Measurements from ENCODE around the gene SYTL2. TPM values are rescaled to one million over a fixed set of nuclear protein-coding genes. Genes with fewer than 3 reads are reported as not detected.

The SYTL2 gene
- total and polyA plus RNA-seq, 2 donors (not counting 1 experiment from before 2014, with no cell fraction given): 165 to 387 TPM

GRCh38 chr11:85664615-85665481, 146.1 kb downstream of the SYTL2 start, which contains the start of gene CREBZF:
CREBZF (minus strand) TSS chr11:85665129; CDS start chr11:85664875, 254 bp downstream.
- Histone ChIP-seq H3K9me3 (ENCODE audit: control insufficient read depth, insufficient read depth, low read depth, low read length) (no peaks in the 10 kb centered on the region), H3K27me3 (ENCODE audit: control insufficient read depth, insufficient read depth, low read length) (no peaks in the 10 kb centered on the region), H3K4me1 (ENCODE audit: control insufficient read depth, extremely low read depth, insufficient read depth, low read length) (peaks cover 3% of the 10 kb centered on the region), H4K20me1 (ENCODE audit: control insufficient read depth, extremely low read depth, insufficient read depth, low read length) (peaks cover 6% of the 10 kb centered on the region), H3K4me2 (ENCODE audit: extremely low read depth, insufficient read depth, low read length) (peak within 1 kb of the TSS; percentile 76), H3K36me3 (ENCODE audit: control insufficient read depth, insufficient read depth, low read length) (peaks cover 2% of the 10 kb centered on the region), H3K27ac (ENCODE audit: insufficient read depth, low read length) (peak within 1 kb of the TSS; percentile 97), H3K79me2 (ENCODE audit: control insufficient read depth, insufficient read depth, low read length) (peaks cover 45% of the 10 kb centered on the region), H3K4me3 (replicated peaks in 1 of 4; ENCODE audit: control extremely low read depth in 1 of 4, insufficient read depth in 1 of 4, low read depth in 3 of 4, low read length in 4 of 4) (peak within 1 kb of the TSS; percentile 62 to 96 (median 92)), H3K9ac (ENCODE audit: insufficient read depth, low read length) (peak within 1 kb of the TSS; percentile 99), H2AFZ (ENCODE audit: low read length) (peak within 1 kb of the TSS; percentile 51)
- no peak for TF ChIP-seq EZH2 (IDR thresholded peaks at IDR 0.05; ENCODE audit: low read length, missing control alignments)
- peak in 1 of 2 donors; percentile 1 for TF ChIP-seq CTCF (conservative IDR thresholded peaks at IDR 0.05 in 1 of 2, IDR thresholded peaks at IDR 0.05 in 1 of 2; ENCODE audit: low read depth in 1 of 2, low read length in 2 of 2)
- DNase-seq (ENCODE audit: low read depth in 2 of 2): peak; percentile 91 to 97

- H4K20me1 ChIP-seq (ENCODE audit: control insufficient read depth, extremely low read depth, insufficient read depth, low read length): peaks cover 6% of the 10 kb centered on the region
- peak overlapping the region; percentile 76 for H3K4me2 ChIP-seq (ENCODE audit: extremely low read depth, insufficient read depth, low read length)
- peaks cover 53% of the 10 kb centered on the region for H3K79me2 ChIP-seq (ENCODE audit: control insufficient read depth, insufficient read depth, low read length)
- peaks cover 2% of the 10 kb centered on the region for H3K36me3 ChIP-seq (ENCODE audit: control insufficient read depth, insufficient read depth, low read length)
- DNase-seq (ENCODE audit: low read depth in 2 of 2): peak; percentile 53 to 60
- peak overlapping the region; percentile 97 for H3K27ac ChIP-seq (ENCODE audit: insufficient read depth, low read length)
- peak overlapping the region; percentile 99 for H3K9ac ChIP-seq (ENCODE audit: insufficient read depth, low read length)
- TF ChIP-seq EZH2 (IDR thresholded peaks at IDR 0.05; ENCODE audit: low read length, missing control alignments) (no peak), CTCF (conservative IDR thresholded peaks at IDR 0.05 in 1 of 2, IDR thresholded peaks at IDR 0.05 in 1 of 2; ENCODE audit: low read depth in 1 of 2, low read length in 2 of 2) (peak; percentile 19 to 35)
- H3K4me3 ChIP-seq (replicated peaks in 1 of 4; ENCODE audit: control extremely low read depth in 1 of 4, insufficient read depth in 1 of 4, low read depth in 3 of 4, low read length in 4 of 4): peak overlapping the region; percentile 62 to 96 (median 92)
- H3K4me1 ChIP-seq (ENCODE audit: control insufficient read depth, extremely low read depth, insufficient read depth, low read length): peaks cover 6% of the 10 kb centered on the region
- H3K9me3 ChIP-seq (ENCODE audit: control insufficient read depth, insufficient read depth, low read depth, low read length): no peaks in the 10 kb centered on the region
- H2AFZ ChIP-seq (ENCODE audit: low read length): no peak overlapping the region
- no peaks in the 10 kb centered on the region for H3K27me3 ChIP-seq (ENCODE audit: control insufficient read depth, insufficient read depth, low read length)
These were observed 147.0 kb downstream of the SYTL2 start for GRCh38 chr11:85663753-85664614.
